ENCODE data around the gene FETUB. TPM values are rescaled to one million over a fixed set of nuclear protein-coding genes. Genes with fewer than 3 reads are reported as not detected.

The FETUB gene, protein sequence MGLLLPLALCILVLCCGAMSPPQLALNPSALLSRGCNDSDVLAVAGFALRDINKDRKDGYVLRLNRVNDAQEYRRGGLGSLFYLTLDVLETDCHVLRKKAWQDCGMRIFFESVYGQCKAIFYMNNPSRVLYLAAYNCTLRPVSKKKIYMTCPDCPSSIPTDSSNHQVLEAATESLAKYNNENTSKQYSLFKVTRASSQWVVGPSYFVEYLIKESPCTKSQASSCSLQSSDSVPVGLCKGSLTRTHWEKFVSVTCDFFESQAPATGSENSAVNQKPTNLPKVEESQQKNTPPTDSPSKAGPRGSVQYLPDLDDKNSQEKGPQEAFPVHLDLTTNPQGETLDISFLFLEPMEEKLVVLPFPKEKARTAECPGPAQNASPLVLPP
- total RNA-seq (2022) = 0.30 TPM in 1 of 2 replicates, not detected in the other
- Bru-seq, nascent RNA = percentile 16 among the genes with signal in this experiment
- BruChase-seq, experiment 1, labeled RNA remaining after a 2-hour chase = percentile 30 among the genes with signal in this experiment
- BruChase-seq, experiment 2, labeled RNA remaining after a 6-hour chase = percentile 26 among the genes with signal in this experiment
- long read RNA-seq = 0 reads

DNA sequence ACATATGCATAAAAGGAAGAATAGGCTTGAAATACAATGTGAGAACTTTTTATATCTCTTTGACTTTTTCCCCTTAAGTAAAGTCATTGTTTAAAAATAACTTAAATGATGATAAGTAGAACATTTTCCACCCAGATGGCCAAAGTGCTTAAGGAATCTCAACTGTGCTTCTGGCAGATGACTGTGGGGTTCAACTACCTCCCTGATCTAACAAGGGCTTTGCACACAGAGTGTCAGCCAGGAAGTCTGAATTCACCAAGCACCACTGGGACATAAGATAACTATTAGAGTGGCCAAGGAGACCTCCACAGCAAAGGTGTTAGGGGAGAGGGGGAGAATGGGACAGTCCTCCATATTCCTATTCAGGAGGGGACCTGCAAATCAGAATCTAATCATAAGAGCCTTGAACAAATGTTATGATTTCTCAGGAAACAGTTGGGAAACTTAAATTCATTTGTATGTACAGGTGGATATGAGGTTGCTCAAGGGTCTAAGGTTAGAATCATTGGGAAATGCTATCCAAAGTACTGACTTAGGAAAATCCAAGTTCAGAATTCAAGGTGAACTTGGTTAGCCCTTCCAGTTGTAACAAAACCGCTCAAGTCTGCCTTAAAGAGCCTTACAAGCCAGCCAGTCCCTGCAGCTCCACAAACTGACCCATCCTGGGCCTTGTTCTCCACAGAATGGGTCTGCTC, at the start of gene FETUB:
TSS of gene FETUB (plus strand) at position 622 of the 695 bp plus-strand sequence. CDS start at position 684, 62 bp downstream.
- ChIA-PET CTCF (no interaction called here), POLR2A (no interaction called here)
- no peak for TF ChIP-seq CTCF (IDR thresholded peaks at IDR 0.05; ENCODE audit: insufficient read depth in 1 of 2, low read depth in 1 of 2, low read length in 1 of 2, severe bottlenecking in 1 of 2, unreplicated experiment in 1 of 2)
- Mint-ChIP-seq H3K36me3 (ENCODE audit: insufficient read depth, unreplicated experiment) (no peaks in the 10 kb centered on the region), H3K4me3 (ENCODE audit: unreplicated experiment) (no peak within 1 kb of the TSS), H3K4me1 (ENCODE audit: low read depth, unreplicated experiment) (peaks cover 4% of the 10 kb centered on the region), H3K27me3 (ENCODE audit: insufficient read depth, unreplicated experiment) (no peaks in the 10 kb centered on the region), H3K9me3 (ENCODE audit: unreplicated experiment) (no peaks in the 10 kb centered on the region), H3K27ac (ENCODE audit: unreplicated experiment) (no peak within 1 kb of the TSS)
- DNase-seq = no peak
- H3K36me3 ChIP-seq (ENCODE audit: control insufficient read depth, insufficient read depth, low read length) = no peaks in the 10 kb centered on the region; the same call in 1 of the 2 replicates
- no peaks in the 10 kb centered on the region for H3K4me1 ChIP-seq
- BruUV-seq (replicated peaks) = no TSS peak
- H3K27me3 ChIP-seq (replicated peaks; ENCODE audit: control insufficient read depth, insufficient read depth, low read length) = no peaks in the 10 kb centered on the region
- intact Hi-C loops (cut with micrococcal nuclease; ENCODE audit: unreplicated experiment) = no loop called here
- H3K4me3 ChIP-seq (ENCODE audit: low read depth, low read length) = no peak within 1 kb of the TSS
- no peaks in the 10 kb centered on the region for H3K9me3 ChIP-seq

DNA sequence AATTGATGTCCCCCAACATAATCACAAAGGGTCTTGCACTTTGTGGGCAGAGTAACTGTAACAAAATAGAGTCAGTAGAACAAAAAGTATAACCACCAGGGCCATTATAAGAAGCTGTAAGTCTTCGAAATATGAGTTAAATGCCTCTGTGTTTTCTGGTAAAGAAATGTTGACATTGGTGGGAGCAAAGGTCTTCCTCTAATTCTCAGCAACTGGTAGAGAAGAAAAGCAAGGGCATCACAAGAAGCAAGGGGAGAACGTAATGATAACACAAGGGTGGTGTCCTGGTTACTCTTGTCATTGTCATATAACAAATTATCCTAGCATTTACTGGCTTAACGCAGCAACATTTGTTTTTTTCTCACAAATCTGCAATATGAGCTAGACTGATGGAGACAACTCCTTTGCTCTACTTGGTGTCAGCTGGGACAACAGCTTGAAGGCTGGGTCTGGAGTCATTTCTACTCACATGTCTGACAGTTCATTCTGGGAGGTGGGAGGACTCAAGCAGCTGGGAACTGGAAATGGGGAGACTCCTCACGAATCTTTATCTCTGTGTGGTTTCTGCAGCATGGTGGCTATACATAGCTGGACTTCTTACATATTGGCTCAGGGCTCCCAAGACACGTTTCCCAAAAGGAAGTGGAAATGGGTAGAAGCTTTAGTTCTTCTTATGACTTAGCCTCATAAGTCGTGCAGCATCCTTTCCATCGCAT, 49.5 kb upstream of the FETUB start:
- Histone ChIP-seq H3K4me3 (ENCODE audit: low read depth, low read length) (no peak overlapping the region), H3K9me3 (no peaks in the 10 kb centered on the region), H3K36me3 (ENCODE audit: control insufficient read depth, insufficient read depth, low read length) (no peaks in the 10 kb centered on the region), H3K4me1 (peaks cover 62% of the 10 kb centered on the region), H3K27me3 (replicated peaks; ENCODE audit: control insufficient read depth, insufficient read depth, low read length) (no peaks in the 10 kb centered on the region)
- peaks cover 9% of the 10 kb centered on the region for H3K36me3 Mint-ChIP-seq (ENCODE audit: insufficient read depth, unreplicated experiment)
- H3K4me3 Mint-ChIP-seq (ENCODE audit: unreplicated experiment) = no peak overlapping the region
- no peaks in the 10 kb centered on the region for H3K27me3 Mint-ChIP-seq (ENCODE audit: insufficient read depth, unreplicated experiment)
- H3K9me3 Mint-ChIP-seq (ENCODE audit: unreplicated experiment) = no peaks in the 10 kb centered on the region
- POLR2A ChIA-PET = interaction anchor here (1.6 kb wide), 1 partner anchor 20 kb away, joined by 6 read pairs; the partner anchor contains the start of gene DNAJB11
- CTCF ChIA-PET = interaction anchor here (1.3 to 3.0 kb wide), 3 partner anchors 19 to 26 kb away, joined by 4 to 21 read pairs (median 7); no protein-coding TSS in a partner anchor
- intact Hi-C loops (cut with micrococcal nuclease; ENCODE audit: unreplicated experiment) = loop anchor here (1.0 kb wide), 1 partner anchor 9 kb away; no protein-coding TSS in a partner anchor
- TF ChIP-seq CTCF (IDR thresholded peaks at IDR 0.05; ENCODE audit: insufficient read depth in 1 of 2, low read depth in 1 of 2, low read length in 1 of 2, severe bottlenecking in 1 of 2, unreplicated experiment in 1 of 2) = no peak
- H3K4me1 Mint-ChIP-seq (ENCODE audit: low read depth, unreplicated experiment) = peaks cover 28% of the 10 kb centered on the region
- DNase-seq = no peak
- H3K27ac Mint-ChIP-seq (ENCODE audit: unreplicated experiment) = peak overlapping the region; percentile 63
- no TSS peak for BruUV-seq (replicated peaks)

- Mint-ChIP-seq H3K36me3 (ENCODE audit: insufficient read depth, unreplicated experiment) (peaks cover 8% of the 10 kb centered on the region), H3K4me1 (ENCODE audit: low read depth, unreplicated experiment) (peaks cover 38% of the 10 kb centered on the region), H3K27me3 (ENCODE audit: insufficient read depth, unreplicated experiment) (no peaks in the 10 kb centered on the region), H3K27ac (ENCODE audit: unreplicated experiment) (no peak overlapping the region), H3K9me3 (ENCODE audit: unreplicated experiment) (no peaks in the 10 kb centered on the region), H3K4me3 (ENCODE audit: unreplicated experiment) (no peak overlapping the region)
- no TSS peak for BruUV-seq (replicated peaks)
- DNase-seq = no peak
- no peaks in the 10 kb centered on the region for H3K27me3 ChIP-seq (replicated peaks; ENCODE audit: control insufficient read depth, insufficient read depth, low read length)
- H3K4me1 ChIP-seq = peaks cover 73% of the 10 kb centered on the region
- TF ChIP-seq CTCF (IDR thresholded peaks at IDR 0.05; ENCODE audit: insufficient read depth in 1 of 2, low read depth in 1 of 2, low read length in 1 of 2, severe bottlenecking in 1 of 2, unreplicated experiment in 1 of 2) = no peak
- POLR2A ChIA-PET = no interaction called here
- CTCF ChIA-PET = no interaction called here
- H3K36me3 ChIP-seq (ENCODE audit: control insufficient read depth, insufficient read depth, low read length) = no peaks in the 10 kb centered on the region
- H3K9me3 ChIP-seq = no peaks in the 10 kb centered on the region
- intact Hi-C loops (cut with micrococcal nuclease; ENCODE audit: unreplicated experiment) = no loop called here
- no peak overlapping the region for H3K4me3 ChIP-seq (ENCODE audit: low read depth, low read length)
Observed at GRCh38 chr3:186592682-186593081, 47.5 kb upstream of the FETUB start.
